Calu3 (cell line): Measurements from ENCODE around the gene ABCC12. TPM values are rescaled to one million over a fixed set of nuclear protein-coding genes. Genes with fewer than 3 reads are reported as not detected.

ENCODE experiments used
- BruUV-seq: library from RNA; stranded (reverse); fragments of 400-500 nt; replicated peaks from 2 replicates; lab custom pipeline; 2021; lab: Mats Ljungman, UMichigan
- CTCF ChIA-PET: fragments of 300-600 bp; sonication (Branson Sonifier 250); formaldehyde crosslinking; loops from one replicate; lab custom pipeline; 2022; ENCODE audit warnings: antibody characterized with exemption; lab: Charles Lee
- DNase-seq: peaks from one replicate; pipeline ENCODE4 v3.0.0; 2022
- H3K27ac Mint-ChIP-seq: one replicate; pipeline ENCODE4 v1.8.0; 2022; ENCODE audit warnings: mixed read lengths; ENCODE audit not compliant: unreplicated experiment
- H3K27me3 Mint-ChIP-seq: one replicate; pipeline ENCODE4 v1.8.0; 2022; ENCODE audit warnings: mixed read lengths; ENCODE audit not compliant: unreplicated experiment
- H3K36me3 Mint-ChIP-seq: one replicate; pipeline ENCODE4 v1.8.0; 2022; ENCODE audit warnings: mild to moderate bottlenecking, moderate library complexity, mixed read lengths; ENCODE audit not compliant: insufficient read depth, unreplicated experiment
- H3K4me1 Mint-ChIP-seq: one replicate; pipeline ENCODE4 v1.8.0; 2022; ENCODE audit warnings: mild to moderate bottlenecking, low read depth, mixed read lengths; ENCODE audit not compliant: unreplicated experiment
- H3K4me3 Mint-ChIP-seq: one replicate; pipeline ENCODE4 v1.8.0; 2022; ENCODE audit warnings: mild to moderate bottlenecking, low read depth, moderate library complexity, mixed read lengths; ENCODE audit not compliant: unreplicated experiment
- H3K9me3 Mint-ChIP-seq: one replicate; pipeline ENCODE4 v1.8.0; 2022; ENCODE audit warnings: low read depth, mixed read lengths; ENCODE audit not compliant: unreplicated experiment
- intact Hi-C: fragments of 100-400 bp; cut with micrococcal nuclease; formaldehyde crosslinking; loops from one replicate; pipeline ENCODE4 v1.10.0; 2022; ENCODE audit not compliant: unreplicated experiment
- total RNA-seq: library from RNA; stranded (reverse); gene quantifications from 2 replicates; pipeline ENCODE4 v1.2.3, GENCODE V29; 2022
- TF ChIP-seq, protein P1 (sequence below): fragments of 200-600 bp; IDR thresholded peaks from one replicate; pipeline ENCODE4 v1.8.0; 2022; ENCODE audit warnings: antibody characterized with exemption; ENCODE audit not compliant: unreplicated experiment

Gene ABCC12
- total RNA-seq, 1 experiment from 2014 or later = not detected

- H3K27ac Mint-ChIP-seq = peak overlapping the region; percentile 40
- peaks cover 6% of the 10 kb centered on the region for H3K36me3 Mint-ChIP-seq
- DNase-seq = peak; percentile 49
- H3K9me3 Mint-ChIP-seq = no peaks in the 10 kb centered on the region
- CTCF ChIA-PET = interaction anchor here (0.7 to 1.2 kb wide), 3 partner anchors 11 to 449 kb away, joined by 3 read pairs; no protein-coding TSS in a partner anchor
- H3K4me3 Mint-ChIP-seq = no peak overlapping the region
- peaks cover 20% of the 10 kb centered on the region for H3K4me1 Mint-ChIP-seq
- TF ChIP-seq, protein P1, sequence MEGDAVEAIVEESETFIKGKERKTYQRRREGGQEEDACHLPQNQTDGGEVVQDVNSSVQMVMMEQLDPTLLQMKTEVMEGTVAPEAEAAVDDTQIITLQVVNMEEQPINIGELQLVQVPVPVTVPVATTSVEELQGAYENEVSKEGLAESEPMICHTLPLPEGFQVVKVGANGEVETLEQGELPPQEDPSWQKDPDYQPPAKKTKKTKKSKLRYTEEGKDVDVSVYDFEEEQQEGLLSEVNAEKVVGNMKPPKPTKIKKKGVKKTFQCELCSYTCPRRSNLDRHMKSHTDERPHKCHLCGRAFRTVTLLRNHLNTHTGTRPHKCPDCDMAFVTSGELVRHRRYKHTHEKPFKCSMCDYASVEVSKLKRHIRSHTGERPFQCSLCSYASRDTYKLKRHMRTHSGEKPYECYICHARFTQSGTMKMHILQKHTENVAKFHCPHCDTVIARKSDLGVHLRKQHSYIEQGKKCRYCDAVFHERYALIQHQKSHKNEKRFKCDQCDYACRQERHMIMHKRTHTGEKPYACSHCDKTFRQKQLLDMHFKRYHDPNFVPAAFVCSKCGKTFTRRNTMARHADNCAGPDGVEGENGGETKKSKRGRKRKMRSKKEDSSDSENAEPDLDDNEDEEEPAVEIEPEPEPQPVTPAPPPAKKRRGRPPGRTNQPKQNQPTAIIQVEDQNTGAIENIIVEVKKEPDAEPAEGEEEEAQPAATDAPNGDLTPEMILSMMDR = no peak
- H3K27me3 Mint-ChIP-seq = no peaks in the 10 kb centered on the region
- no TSS peak for BruUV-seq
- intact Hi-C loops = loop anchor here (2.0 to 10.0 kb wide), 3 partner anchors 31 to 183 kb away; no protein-coding TSS in a partner anchor
These were observed 2.5 kb upstream of the ABCC12 start for GRCh38 chr16:48158296-48158695.

- H3K36me3 Mint-ChIP-seq = peaks cover 6% of the 10 kb centered on the region
- CTCF ChIA-PET = interaction anchor here (1.2 kb wide), 1 partner anchor 10 kb away, joined by 3 read pairs; no protein-coding TSS in a partner anchor
- H3K4me1 Mint-ChIP-seq = peaks cover 20% of the 10 kb centered on the region
These were observed 2.0 kb upstream of the ABCC12 start for GRCh38 chr16:48157794-48158193.

DNA sequence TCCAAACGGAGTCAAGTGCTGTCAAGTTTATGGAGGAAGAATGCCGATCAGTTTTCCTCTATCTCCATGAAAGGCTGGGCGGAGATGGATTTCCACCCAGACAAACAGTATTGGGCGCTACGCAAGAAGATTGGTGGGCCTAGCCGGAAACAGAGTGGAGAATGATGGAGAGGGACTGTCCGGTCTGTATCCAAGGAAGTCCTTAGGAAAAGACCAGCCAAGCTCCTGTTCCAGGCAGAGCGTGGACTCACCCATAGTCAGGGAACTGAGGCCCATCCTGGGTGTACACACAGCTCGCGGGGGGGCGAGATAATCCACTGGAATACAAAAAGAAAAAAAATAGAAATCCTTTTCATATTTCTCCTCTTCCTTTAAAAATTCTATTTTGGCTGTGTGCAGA is 1.5 kb upstream of the ABCC12 start:
- DNase-seq = no peak
- peaks cover 20% of the 10 kb centered on the region for H3K4me1 Mint-ChIP-seq
- no TSS peak for BruUV-seq
- intact Hi-C loops = loop anchor here (2.0 to 10.0 kb wide), 3 partner anchors 103 to 1139 kb away; no protein-coding TSS in a partner anchor
- H3K36me3 Mint-ChIP-seq = peaks cover 6% of the 10 kb centered on the region
- H3K27ac Mint-ChIP-seq = no peak overlapping the region
- H3K4me3 Mint-ChIP-seq = no peak overlapping the region
- H3K9me3 Mint-ChIP-seq = no peaks in the 10 kb centered on the region
- TF ChIP-seq, protein P1 = no peak
- no peaks in the 10 kb centered on the region for H3K27me3 Mint-ChIP-seq
- CTCF ChIA-PET = interaction anchor here (1.2 kb wide), 2 partner anchors 10 to 34 kb away, joined by 3 to 4 read pairs; no protein-coding TSS in a partner anchor

More at GRCh38 chr16:48157794-48158193, 2.0 kb upstream of the ABCC12 start:
- DNase-seq = no peak
- intact Hi-C loops = loop anchor here (2.0 to 10.0 kb wide), 4 partner anchors 31 to 1139 kb away; no protein-coding TSS in a partner anchor
- Mint-ChIP-seq H3K9me3 (no peaks in the 10 kb centered on the region), H3K4me3 (no peak overlapping the region), H3K27me3 (no peaks in the 10 kb centered on the region), H3K27ac (peak overlapping the region; percentile 40)
- no TSS peak for BruUV-seq
- TF ChIP-seq, protein P1 = no peak

DNA sequence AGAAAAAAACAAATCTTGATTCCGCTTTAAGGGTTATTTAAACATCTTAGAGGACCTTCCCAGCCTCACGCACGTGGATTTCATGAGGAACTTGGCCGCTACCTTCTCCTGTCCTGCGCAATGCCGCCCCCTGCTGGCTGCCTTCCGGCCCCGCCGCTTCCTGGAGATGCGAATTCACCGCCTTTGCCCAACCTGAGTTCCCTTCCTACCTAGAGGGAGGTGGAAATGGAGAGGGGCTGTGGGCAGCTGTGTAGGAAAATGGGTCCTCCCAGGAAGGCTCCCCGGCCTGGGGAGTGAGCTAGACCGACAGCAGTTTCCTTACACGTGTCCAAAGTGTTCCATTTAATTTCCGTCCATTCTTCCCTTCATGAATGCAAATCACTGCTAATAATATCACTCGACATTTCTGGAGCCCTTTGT is 1.0 kb upstream of the ABCC12 start:
- CTCF ChIA-PET = interaction anchor here (0.7 to 1.2 kb wide), 3 partner anchors 33 to 1174 kb away, joined by 4 to 11 read pairs (median 4); no protein-coding TSS in a partner anchor
- no peaks in the 10 kb centered on the region for H3K9me3 Mint-ChIP-seq
- intact Hi-C loops = loop anchor here (1.0 to 10.0 kb wide), 4 partner anchors 102 to 1138 kb away; partner anchors contain the start of gene NETO2
- peak; percentile 94 for DNase-seq
- no TSS peak for BruUV-seq
- peaks cover 20% of the 10 kb centered on the region for H3K4me1 Mint-ChIP-seq
- H3K4me3 Mint-ChIP-seq = no peak overlapping the region
- no peaks in the 10 kb centered on the region for H3K27me3 Mint-ChIP-seq
- peaks cover 6% of the 10 kb centered on the region for H3K36me3 Mint-ChIP-seq
- H3K27ac Mint-ChIP-seq = no peak overlapping the region
- TF ChIP-seq, protein P1 = peak; percentile 98
